ENCODE data around the gene KCNAB1. TPM values are rescaled to one million over a fixed set of nuclear protein-coding genes. Genes with fewer than 3 reads are reported as not detected.

The KCNAB1 gene
- total RNA-seq, 1 experiment from 2014 or later = not detected

GRCh38 chr3:156180077-156180476 lies 59.7 kb downstream of the KCNAB1 start:
- no TSS peak for BruUV-seq (replicated peaks)
- no peak overlapping the region for H3K27ac ChIP-seq (ENCODE audit: low read depth, low read length, poor library complexity, severe bottlenecking)
- intact Hi-C loops (cut with micrococcal nuclease; ENCODE audit: unreplicated experiment) = no loop called here
- no peaks in the 10 kb centered on the region for H3K4me1 ChIP-seq (ENCODE audit: insufficient read depth, low read length, poor library complexity, severe bottlenecking)
- TF ChIP-seq EZH2 (IDR thresholded peaks at IDR 0.05; ENCODE audit: borderline replicate concordance, low read depth, low read length, poor library complexity, severe bottlenecking) = no peak
- TF ChIP-seq, protein P1, sequence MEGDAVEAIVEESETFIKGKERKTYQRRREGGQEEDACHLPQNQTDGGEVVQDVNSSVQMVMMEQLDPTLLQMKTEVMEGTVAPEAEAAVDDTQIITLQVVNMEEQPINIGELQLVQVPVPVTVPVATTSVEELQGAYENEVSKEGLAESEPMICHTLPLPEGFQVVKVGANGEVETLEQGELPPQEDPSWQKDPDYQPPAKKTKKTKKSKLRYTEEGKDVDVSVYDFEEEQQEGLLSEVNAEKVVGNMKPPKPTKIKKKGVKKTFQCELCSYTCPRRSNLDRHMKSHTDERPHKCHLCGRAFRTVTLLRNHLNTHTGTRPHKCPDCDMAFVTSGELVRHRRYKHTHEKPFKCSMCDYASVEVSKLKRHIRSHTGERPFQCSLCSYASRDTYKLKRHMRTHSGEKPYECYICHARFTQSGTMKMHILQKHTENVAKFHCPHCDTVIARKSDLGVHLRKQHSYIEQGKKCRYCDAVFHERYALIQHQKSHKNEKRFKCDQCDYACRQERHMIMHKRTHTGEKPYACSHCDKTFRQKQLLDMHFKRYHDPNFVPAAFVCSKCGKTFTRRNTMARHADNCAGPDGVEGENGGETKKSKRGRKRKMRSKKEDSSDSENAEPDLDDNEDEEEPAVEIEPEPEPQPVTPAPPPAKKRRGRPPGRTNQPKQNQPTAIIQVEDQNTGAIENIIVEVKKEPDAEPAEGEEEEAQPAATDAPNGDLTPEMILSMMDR (conservative IDR thresholded peaks at IDR 0.05; ENCODE audit: low read depth, low read length) = no peak
- CTCF ChIA-PET = no interaction called here
- no peaks in the 10 kb centered on the region for H3K9me3 ChIP-seq (ENCODE audit: low read depth, low read length, poor library complexity, severe bottlenecking)
- H3K27me3 ChIP-seq (replicated peaks; ENCODE audit: insufficient read depth, low read depth, low read length, poor library complexity) = no peaks in the 10 kb centered on the region
- no peak overlapping the region for H3K4me3 ChIP-seq (ENCODE audit: low read depth, low read length, poor library complexity, severe bottlenecking)
- no peaks in the 10 kb centered on the region for H3K36me3 ChIP-seq (ENCODE audit: insufficient read depth, low read length, poor library complexity, severe bottlenecking)
- POLR2A ChIA-PET (ENCODE audit: low non-redundant PET) = no interaction called here
- no peak for DNase-seq (ENCODE audit: low spot score)

GRCh38 chr3:156181509-156181908 lies 61.1 kb downstream of the KCNAB1 start:
- POLR2A ChIA-PET (ENCODE audit: low non-redundant PET) = no interaction called here

GRCh38 chr3:156183396-156183795 lies 63.0 kb downstream of the KCNAB1 start:
- BruUV-seq (replicated peaks) = no TSS peak
- no peaks in the 10 kb centered on the region for H3K4me1 ChIP-seq (ENCODE audit: insufficient read depth, low read length, poor library complexity, severe bottlenecking)
- CTCF ChIA-PET = no interaction called here
- TF ChIP-seq, protein P1 (conservative IDR thresholded peaks at IDR 0.05; ENCODE audit: low read depth, low read length) = no peak
- no peak for TF ChIP-seq EZH2 (IDR thresholded peaks at IDR 0.05; ENCODE audit: borderline replicate concordance, low read depth, low read length, poor library complexity, severe bottlenecking)
- POLR2A ChIA-PET (ENCODE audit: low non-redundant PET) = no interaction called here
- H3K27ac ChIP-seq (ENCODE audit: low read depth, low read length, poor library complexity, severe bottlenecking) = no peak overlapping the region
- no peaks in the 10 kb centered on the region for H3K9me3 ChIP-seq (ENCODE audit: low read depth, low read length, poor library complexity, severe bottlenecking)
- intact Hi-C loops (cut with micrococcal nuclease; ENCODE audit: unreplicated experiment) = no loop called here
- H3K36me3 ChIP-seq (ENCODE audit: insufficient read depth, low read length, poor library complexity, severe bottlenecking) = no peaks in the 10 kb centered on the region
- no peaks in the 10 kb centered on the region for H3K27me3 ChIP-seq (replicated peaks; ENCODE audit: insufficient read depth, low read depth, low read length, poor library complexity)
- no peak for DNase-seq (ENCODE audit: low spot score)
- no peak overlapping the region for H3K4me3 ChIP-seq (ENCODE audit: low read depth, low read length, poor library complexity, severe bottlenecking)

More at GRCh38 chr3:156181509-156181908, 61.1 kb downstream of the KCNAB1 start:
- H3K36me3 ChIP-seq (ENCODE audit: insufficient read depth, low read length, poor library complexity, severe bottlenecking) = no peaks in the 10 kb centered on the region
- intact Hi-C loops (cut with micrococcal nuclease; ENCODE audit: unreplicated experiment) = no loop called here
- BruUV-seq (replicated peaks) = no TSS peak
- H3K4me1 ChIP-seq (ENCODE audit: insufficient read depth, low read length, poor library complexity, severe bottlenecking) = no peaks in the 10 kb centered on the region
- H3K4me3 ChIP-seq (ENCODE audit: low read depth, low read length, poor library complexity, severe bottlenecking) = no peak overlapping the region
- H3K27me3 ChIP-seq (replicated peaks; ENCODE audit: insufficient read depth, low read depth, low read length, poor library complexity) = no peaks in the 10 kb centered on the region
- no peak overlapping the region for H3K27ac ChIP-seq (ENCODE audit: low read depth, low read length, poor library complexity, severe bottlenecking)
- DNase-seq (ENCODE audit: low spot score) = no peak
- no peaks in the 10 kb centered on the region for H3K9me3 ChIP-seq (ENCODE audit: low read depth, low read length, poor library complexity, severe bottlenecking)
- CTCF ChIA-PET = interaction anchor here (0.9 kb wide), 1 partner anchor 200 kb away, joined by 4 read pairs; no protein-coding TSS in a partner anchor
- no peak for TF ChIP-seq EZH2 (IDR thresholded peaks at IDR 0.05; ENCODE audit: borderline replicate concordance, low read depth, low read length, poor library complexity, severe bottlenecking)
- TF ChIP-seq, protein P1 (conservative IDR thresholded peaks at IDR 0.05; ENCODE audit: low read depth, low read length) = no peak
